ENCODE measurements around the gene MRC2. TPM values are rescaled to one million over a fixed set of nuclear protein-coding genes. Genes with fewer than 3 reads are reported as not detected.
A peak's percentile ranks its signal among the peaks of the same experiment; 100 is the strongest.
"Not testable (repeated sequence)": the region's sequence is repeated elsewhere in the genome, so short reads cannot be mapped to it uniquely, and the experiment has no call there.

MRC2 gene
- total RNA-seq, 1 experiment from 2014 or later = 66.2 TPM

- no peak for DNase-seq (ENCODE audit: low read depth)
Observed at GRCh38 chr17:62696726-62697490, 69.4 kb downstream of the MRC2 start.

GRCh38 chr17:62698459-62698858 is 71.0 kb downstream of the MRC2 start:
- DNase-seq (ENCODE audit: low read depth) = not testable (repeated sequence)

DNA sequence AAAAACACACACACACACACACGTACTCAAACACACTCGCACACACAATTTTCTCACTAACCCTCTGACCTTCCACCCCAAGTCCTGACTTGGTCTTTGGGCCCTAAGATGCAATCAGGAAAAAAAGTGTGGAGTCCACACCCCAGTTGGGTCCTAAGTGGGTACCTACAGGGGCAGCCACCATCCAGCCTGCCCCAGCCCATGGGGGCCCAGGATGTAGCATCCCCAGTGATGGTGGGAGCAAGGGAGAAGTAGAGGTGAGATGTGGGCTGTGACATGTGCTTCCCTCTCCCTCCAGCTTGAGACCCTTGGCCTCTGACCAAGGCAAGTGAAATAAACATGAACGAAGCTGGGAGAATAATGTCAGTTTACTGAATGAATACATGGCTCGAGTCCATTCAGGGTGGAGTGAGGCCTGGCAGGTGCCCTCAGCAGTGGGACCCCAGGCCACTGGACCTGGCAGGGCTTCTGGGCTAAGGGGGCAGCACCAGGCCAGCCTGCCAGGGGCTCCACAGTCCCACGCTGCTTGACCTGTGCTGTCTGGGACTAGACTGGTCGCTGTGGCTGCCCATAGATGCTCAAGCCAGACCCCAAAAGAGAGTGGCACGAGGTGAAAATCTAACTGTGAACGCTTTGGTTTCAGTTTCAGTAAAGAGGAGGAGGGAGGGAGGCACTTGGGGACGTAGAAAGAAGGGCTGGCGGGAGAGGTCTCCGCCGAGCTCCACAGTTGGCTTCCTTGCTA is 73.7 kb downstream of the MRC2 start:
- DNase-seq (ENCODE audit: low read depth) = no peak

DNA sequence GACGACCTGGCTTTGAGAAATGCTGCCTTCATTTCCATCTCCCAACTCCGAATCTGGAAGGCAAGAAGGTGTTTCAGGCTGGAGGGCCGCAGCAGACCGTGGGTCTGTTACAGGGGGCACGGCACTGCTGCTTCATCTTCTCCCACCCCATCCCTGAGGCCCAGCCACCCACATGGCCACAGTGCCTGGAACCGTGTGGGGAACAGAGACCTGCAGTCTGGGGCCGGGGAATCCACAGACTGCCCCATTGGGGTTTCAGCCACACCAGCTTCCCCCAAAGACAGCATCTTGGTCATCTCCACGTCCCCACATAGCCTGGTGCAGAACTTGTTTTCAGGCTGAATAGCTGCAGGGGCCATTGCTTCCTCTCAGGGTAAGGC is 74.2 kb downstream of the MRC2 start:
- DNase-seq (ENCODE audit: low read depth) = no peak

GRCh38 chr17:62702746-62703260 is 75.3 kb downstream of the MRC2 start:
- DNase-seq (ENCODE audit: low read depth) = no peak

GRCh38 chr17:62703261-62703775 is 75.8 kb downstream of the MRC2 start:
- DNase-seq (ENCODE audit: low read depth) = peak; percentile 79

DNA sequence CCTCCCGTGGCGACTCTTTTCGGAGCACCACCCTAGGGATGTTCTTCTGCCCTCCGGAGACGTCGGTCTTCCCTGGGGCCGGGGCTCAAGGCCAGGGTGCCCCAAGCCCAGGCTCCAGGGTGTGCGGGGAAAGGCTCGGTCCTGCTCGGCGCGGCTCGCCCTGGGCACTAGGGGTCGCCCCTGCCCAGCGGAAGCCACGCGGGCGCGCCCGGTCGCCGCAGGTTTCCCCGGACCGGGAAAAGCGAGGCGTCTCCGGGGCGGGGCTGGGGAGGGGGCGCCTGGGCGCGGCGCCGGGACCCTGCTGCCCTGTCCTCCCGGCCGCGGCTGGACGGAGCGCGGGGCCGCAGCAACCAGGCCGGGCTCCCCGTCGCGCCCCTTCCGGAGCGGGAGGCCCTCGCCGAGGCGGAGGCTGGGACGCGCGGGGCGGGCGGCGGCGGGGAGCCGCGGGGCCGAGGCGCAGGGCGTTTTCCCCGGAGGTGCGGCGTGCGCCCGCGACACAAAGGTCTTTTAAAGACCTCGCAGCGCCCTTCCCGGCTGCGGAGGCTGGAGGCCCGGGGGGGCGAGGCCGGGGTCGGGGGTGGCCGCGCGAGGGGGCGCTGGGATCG is 76.4 kb downstream of the MRC2 start:
- peak; percentile 87 for DNase-seq (ENCODE audit: low read depth)

- DNase-seq (ENCODE audit: low read depth) = peak; percentile 64
Observed at GRCh38 chr17:62704381-62704971, 77.0 kb downstream of the MRC2 start.

- DNase-seq (ENCODE audit: low read depth) = peak; percentile 32
Observed at GRCh38 chr17:62705156-62705777, 77.8 kb downstream of the MRC2 start.

DNA sequence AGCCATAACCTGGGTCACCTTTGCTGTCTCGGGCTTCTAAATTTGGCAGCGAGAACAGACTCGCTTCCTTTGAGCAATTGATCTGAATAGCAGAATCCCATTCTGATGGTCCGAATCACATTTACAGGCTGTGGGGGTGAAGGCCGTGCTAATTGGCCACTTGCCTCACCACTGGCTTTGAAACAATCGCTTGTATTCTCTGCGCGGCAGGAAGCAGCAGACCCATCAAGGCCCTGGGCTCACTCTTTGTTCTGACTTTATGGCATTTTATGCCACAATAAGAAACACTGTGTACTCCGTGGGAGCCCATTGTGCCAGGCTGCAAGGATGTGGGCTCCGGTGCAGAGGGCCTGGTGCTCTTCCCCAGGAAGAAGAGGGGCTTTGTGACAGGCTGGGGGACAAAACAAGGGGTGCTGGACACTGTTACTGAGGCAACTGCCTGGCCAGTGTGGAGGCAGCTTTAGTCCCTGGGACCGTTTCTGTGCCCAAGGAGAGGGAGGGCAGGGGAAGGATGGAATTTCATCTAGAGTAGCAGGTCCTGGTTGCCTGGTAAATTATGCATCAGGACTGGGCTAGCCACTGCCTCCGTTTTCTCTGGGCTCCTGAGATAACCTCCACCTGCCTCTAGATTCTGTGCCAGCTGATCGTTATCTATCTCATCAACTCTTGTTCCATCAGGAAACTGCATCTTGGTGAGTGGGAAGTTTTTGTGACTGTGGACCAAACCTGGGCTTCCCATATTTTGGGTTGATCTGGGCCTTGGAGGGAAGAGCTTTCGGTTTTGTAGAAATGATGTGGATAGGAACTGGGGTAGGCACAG is 78.5 kb downstream of the MRC2 start:
- DNase-seq (ENCODE audit: low read depth) = no peak

DNA sequence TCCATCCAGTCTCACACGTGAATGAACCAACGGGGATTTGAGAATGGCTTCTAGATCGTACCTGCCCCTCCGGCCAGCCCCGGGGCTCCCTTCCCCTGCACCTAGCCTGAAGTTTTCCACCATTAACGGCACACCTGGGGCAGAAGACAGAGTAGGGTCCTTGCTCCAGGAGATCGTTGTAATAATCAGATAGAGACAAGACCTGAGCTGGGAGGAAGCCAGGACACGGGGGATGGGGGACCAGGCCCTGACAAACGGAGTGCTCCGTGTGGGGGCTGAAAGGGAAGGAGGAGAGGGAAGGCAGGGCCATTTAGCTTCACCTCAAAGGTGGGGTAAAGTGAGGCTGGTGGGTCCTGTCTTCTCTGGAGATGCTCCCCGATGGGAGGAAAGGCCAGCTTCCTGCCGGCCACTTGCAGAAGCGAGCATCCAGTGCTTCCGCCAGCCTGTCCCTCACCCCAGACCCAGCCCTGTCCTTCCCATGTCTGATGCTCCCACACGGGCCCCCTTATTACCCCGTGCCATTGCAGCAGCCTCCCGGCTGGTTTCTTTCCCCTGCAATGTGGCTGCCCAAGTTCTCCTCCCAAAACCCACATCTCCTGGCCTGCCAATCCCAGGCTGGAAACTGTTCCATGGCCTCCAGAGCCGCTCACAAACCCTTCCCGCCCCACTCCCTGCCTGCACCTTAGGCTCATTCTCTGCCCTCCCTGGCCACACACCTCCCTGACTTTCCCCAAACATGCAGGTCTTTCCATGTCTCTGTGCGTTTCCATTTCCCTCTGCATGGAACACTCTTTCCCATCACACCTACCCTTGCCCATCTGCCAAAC is 79.3 kb downstream of the MRC2 start:
- no peak for DNase-seq (ENCODE audit: low read depth)

- no peak for DNase-seq (ENCODE audit: low read depth)
Observed at GRCh38 chr17:62707425-62707739, 79.9 kb downstream of the MRC2 start.

DNA sequence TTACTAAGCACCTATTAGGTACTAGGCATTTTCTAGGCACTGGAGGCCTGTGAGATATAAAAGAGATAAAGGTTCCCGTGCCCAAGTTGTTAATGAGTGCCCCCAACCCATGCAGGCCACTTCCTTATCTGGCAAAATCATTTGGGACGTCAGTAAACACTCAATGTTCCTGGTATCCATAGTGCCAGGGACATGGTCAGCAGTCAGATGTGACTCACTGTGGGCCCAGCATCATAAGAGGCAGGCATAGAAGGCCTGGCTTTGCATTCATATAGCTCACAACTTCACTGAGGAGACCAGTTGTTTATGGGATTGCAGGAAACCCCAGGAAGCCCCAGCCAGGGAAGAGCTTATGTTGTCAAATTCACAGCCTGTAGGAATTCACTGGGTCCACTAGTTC is 81.1 kb downstream of the MRC2 start:
- no peak for DNase-seq (ENCODE audit: low read depth)

- DNase-seq (ENCODE audit: low read depth) = no peak
Observed at GRCh38 chr17:62712171-62712581, 84.7 kb downstream of the MRC2 start.

- no peak for DNase-seq (ENCODE audit: low read depth)
Observed at GRCh38 chr17:62713086-62713881, 85.8 kb downstream of the MRC2 start.

DNA sequence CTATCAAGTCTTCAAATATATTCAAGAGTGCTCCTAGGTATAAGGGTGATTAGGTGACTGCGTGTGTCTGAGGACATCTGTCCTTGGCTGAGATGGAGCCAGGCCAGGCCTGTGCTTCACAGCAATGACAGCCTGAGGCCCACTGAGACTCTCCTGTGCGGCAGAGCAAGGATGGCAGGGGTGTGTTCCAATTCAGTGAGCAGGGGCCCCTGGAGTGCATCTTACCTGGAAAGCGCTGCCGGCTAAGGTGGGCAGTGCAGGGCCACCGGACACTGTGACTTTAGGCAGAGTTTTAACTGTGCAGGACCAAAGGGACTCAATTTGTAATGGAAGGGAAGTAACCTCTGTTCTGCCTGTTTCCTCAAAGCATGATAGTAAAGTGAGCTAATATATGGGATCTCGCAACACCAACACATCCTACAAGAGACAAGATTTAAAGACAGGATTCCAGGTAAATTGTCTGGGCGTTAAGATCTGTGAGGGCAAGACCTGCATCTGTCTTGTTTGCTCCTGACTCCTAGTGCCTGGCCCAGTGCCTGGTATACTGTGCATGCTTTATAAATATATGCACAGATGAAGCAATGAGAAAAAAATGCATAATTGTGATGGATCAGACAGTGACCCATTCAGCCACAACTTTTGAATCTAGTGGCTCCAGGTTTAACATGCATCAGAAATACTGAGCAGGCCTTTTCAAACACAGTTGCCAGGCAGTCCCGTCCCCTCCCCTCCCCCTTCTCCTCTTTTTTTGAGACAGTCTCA is 86.7 kb downstream of the MRC2 start:
- no peak for DNase-seq (ENCODE audit: low read depth)

GRCh38 chr17:62715882-62716390 is 88.5 kb downstream of the MRC2 start:
- DNase-seq (ENCODE audit: low read depth) = no peak
